ENCODE measurements around the gene PACSIN3. TPM values are rescaled to one million over a fixed set of nuclear protein-coding genes. Genes with fewer than 3 reads are reported as not detected.
"Not testable (repeated sequence)": the region's sequence is repeated elsewhere in the genome, so short reads cannot be mapped to it uniquely, and the experiment has no call there.

Gene PACSIN3
- total and polyA plus RNA-seq, 2 donors (not counting 1 experiment from before 2014, with no cell fraction given), result 10.8 to 19.8 TPM

GRCh38 chr11:47207459-47207858 is 21.2 kb upstream of the PACSIN3 start:
- no peak overlapping the region for H3K27ac ChIP-seq (ENCODE audit: insufficient read depth, low read length)
- TF ChIP-seq CTCF (conservative IDR thresholded peaks at IDR 0.05 in 1 of 2, IDR thresholded peaks at IDR 0.05 in 1 of 2; ENCODE audit: low read depth in 1 of 2, low read length in 2 of 2), result no peak
- TF ChIP-seq EZH2 (IDR thresholded peaks at IDR 0.05; ENCODE audit: low read length, missing control alignments), result no peak
- no peak overlapping the region for H3K4me3 ChIP-seq (replicated peaks in 1 of 4; ENCODE audit: control extremely low read depth in 1 of 4, insufficient read depth in 1 of 4, low read depth in 3 of 4, low read length in 4 of 4)
- no peak overlapping the region for H3K4me2 ChIP-seq (ENCODE audit: extremely low read depth, insufficient read depth, low read length)
- no peak for DNase-seq (ENCODE audit: low read depth in 2 of 2)
- H3K9me3 ChIP-seq (ENCODE audit: control insufficient read depth, insufficient read depth, low read depth, low read length), result no peaks in the 10 kb centered on the region
- H3K36me3 ChIP-seq (ENCODE audit: control insufficient read depth, insufficient read depth, low read length), result no peaks in the 10 kb centered on the region
- no peak overlapping the region for H2AFZ ChIP-seq (ENCODE audit: low read length)
- peaks cover 5% of the 10 kb centered on the region for H3K4me1 ChIP-seq (ENCODE audit: control insufficient read depth, extremely low read depth, insufficient read depth, low read length)
- no peak overlapping the region for H3K9ac ChIP-seq (ENCODE audit: insufficient read depth, low read length)
- H3K27me3 ChIP-seq (ENCODE audit: control insufficient read depth, insufficient read depth, low read length), result no peaks in the 10 kb centered on the region
- H3K79me2 ChIP-seq (ENCODE audit: control insufficient read depth, insufficient read depth, low read length), result no peaks in the 10 kb centered on the region
- H4K20me1 ChIP-seq (ENCODE audit: control insufficient read depth, extremely low read depth, insufficient read depth, low read length), result no peaks in the 10 kb centered on the region

- not testable (repeated sequence) for H4K20me1 ChIP-seq (ENCODE audit: control insufficient read depth, extremely low read depth, insufficient read depth, low read length); H3K9me3 ChIP-seq (ENCODE audit: control insufficient read depth, insufficient read depth, low read depth, low read length)
These were observed 20.3 kb upstream of the PACSIN3 start for GRCh38 chr11:47206577-47206976.

GRCh38 chr11:47204637-47204989 is 18.4 kb upstream of the PACSIN3 start:
- no peaks in the 10 kb centered on the region for H3K79me2 ChIP-seq (ENCODE audit: control insufficient read depth, insufficient read depth, low read length)
- DNase-seq (ENCODE audit: low read depth in 2 of 2), result peak; percentile 65 to 72
- TF ChIP-seq EZH2 (IDR thresholded peaks at IDR 0.05; ENCODE audit: low read length, missing control alignments) (no peak), CTCF (conservative IDR thresholded peaks at IDR 0.05 in 1 of 2, IDR thresholded peaks at IDR 0.05 in 1 of 2; ENCODE audit: low read depth in 1 of 2, low read length in 2 of 2) (no peak)
- H3K4me3 ChIP-seq (replicated peaks in 1 of 4; ENCODE audit: control extremely low read depth in 1 of 4, insufficient read depth in 1 of 4, low read depth in 3 of 4, low read length in 4 of 4), result no peak overlapping the region
- no peak overlapping the region for H2AFZ ChIP-seq (ENCODE audit: low read length)
- H3K27me3 ChIP-seq (ENCODE audit: control insufficient read depth, insufficient read depth, low read length), result no peaks in the 10 kb centered on the region
- no peaks in the 10 kb centered on the region for H3K36me3 ChIP-seq (ENCODE audit: control insufficient read depth, insufficient read depth, low read length)
- H3K9me3 ChIP-seq (ENCODE audit: control insufficient read depth, insufficient read depth, low read depth, low read length), result no peaks in the 10 kb centered on the region
- H3K27ac ChIP-seq (ENCODE audit: insufficient read depth, low read length), result no peak overlapping the region
- H3K9ac ChIP-seq (ENCODE audit: insufficient read depth, low read length), result no peak overlapping the region
- H4K20me1 ChIP-seq (ENCODE audit: control insufficient read depth, extremely low read depth, insufficient read depth, low read length), result no peaks in the 10 kb centered on the region
- H3K4me1 ChIP-seq (ENCODE audit: control insufficient read depth, extremely low read depth, insufficient read depth, low read length), result peaks cover 5% of the 10 kb centered on the region
- peak overlapping the region; percentile 63 for H3K4me2 ChIP-seq (ENCODE audit: extremely low read depth, insufficient read depth, low read length)

More at GRCh38 chr11:47206577-47206976, 20.3 kb upstream of the PACSIN3 start:
- not testable (repeated sequence) for H3K4me2 ChIP-seq (ENCODE audit: extremely low read depth, insufficient read depth, low read length); H3K79me2 ChIP-seq (ENCODE audit: control insufficient read depth, insufficient read depth, low read length); H3K27ac ChIP-seq (ENCODE audit: insufficient read depth, low read length); H2AFZ ChIP-seq (ENCODE audit: low read length); H3K9ac ChIP-seq (ENCODE audit: insufficient read depth, low read length); H3K36me3 ChIP-seq (ENCODE audit: control insufficient read depth, insufficient read depth, low read length); H3K4me1 ChIP-seq (ENCODE audit: control insufficient read depth, extremely low read depth, insufficient read depth, low read length); DNase-seq (ENCODE audit: low read depth in 2 of 2); H3K4me3 ChIP-seq (replicated peaks in 1 of 4; ENCODE audit: control extremely low read depth in 1 of 4, insufficient read depth in 1 of 4, low read depth in 3 of 4, low read length in 4 of 4); H3K27me3 ChIP-seq (ENCODE audit: control insufficient read depth, insufficient read depth, low read length)
